Stimulated activated CD8-positive, alpha-beta memory T cell treated with anti-CD3 and anti-CD28 coated beads, Interleukin-7, amount 100 ng/mL, for 24 hours (primary cell): ENCODE measurements around the gene STARD13.
"Not testable (repeated sequence)": the region's sequence is repeated elsewhere in the genome, so short reads cannot be mapped to it uniquely, and the experiment has no call there.

Experiments used
- DNase-seq: peaks from one replicate; pipeline ENCODE4 v3.0.0-alpha.2; 2020; ENCODE audit warnings: low read depth

Gene STARD13

GRCh38 chr13:33195693-33196464 lies 89.7 kb downstream of the STARD13 start:
- DNase-seq, result no peak

- DNase-seq, result no peak
Observed at GRCh38 chr13:33194820-33195692, 90.5 kb downstream of the STARD13 start.

- no peak for DNase-seq
Observed at GRCh38 chr13:33193428-33193974, 92.1 kb downstream of the STARD13 start.

GRCh38 chr13:33191425-33192210 lies 93.9 kb downstream of the STARD13 start:
- no peak for DNase-seq

DNA sequence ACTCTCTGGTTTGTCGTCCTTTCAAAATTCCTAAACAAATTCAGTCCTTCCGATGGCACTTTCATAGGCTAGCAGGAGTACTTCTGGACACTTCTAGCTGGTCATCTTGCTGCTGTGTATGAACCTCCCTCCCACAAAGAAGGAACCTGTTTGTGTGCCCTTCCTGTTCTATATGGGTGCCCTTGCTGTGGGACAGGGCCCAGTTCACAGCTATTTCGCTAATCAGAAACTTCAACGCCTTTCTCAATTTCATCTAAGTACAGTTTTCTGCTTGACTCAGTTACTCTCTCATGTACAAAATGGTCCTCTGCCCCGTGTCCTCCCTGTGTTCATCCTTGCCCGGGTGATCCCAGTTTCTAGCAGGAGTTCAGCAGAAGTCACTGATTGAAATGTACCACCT lies 96.1 kb downstream of the STARD13 start:
- DNase-seq, result no peak

DNA sequence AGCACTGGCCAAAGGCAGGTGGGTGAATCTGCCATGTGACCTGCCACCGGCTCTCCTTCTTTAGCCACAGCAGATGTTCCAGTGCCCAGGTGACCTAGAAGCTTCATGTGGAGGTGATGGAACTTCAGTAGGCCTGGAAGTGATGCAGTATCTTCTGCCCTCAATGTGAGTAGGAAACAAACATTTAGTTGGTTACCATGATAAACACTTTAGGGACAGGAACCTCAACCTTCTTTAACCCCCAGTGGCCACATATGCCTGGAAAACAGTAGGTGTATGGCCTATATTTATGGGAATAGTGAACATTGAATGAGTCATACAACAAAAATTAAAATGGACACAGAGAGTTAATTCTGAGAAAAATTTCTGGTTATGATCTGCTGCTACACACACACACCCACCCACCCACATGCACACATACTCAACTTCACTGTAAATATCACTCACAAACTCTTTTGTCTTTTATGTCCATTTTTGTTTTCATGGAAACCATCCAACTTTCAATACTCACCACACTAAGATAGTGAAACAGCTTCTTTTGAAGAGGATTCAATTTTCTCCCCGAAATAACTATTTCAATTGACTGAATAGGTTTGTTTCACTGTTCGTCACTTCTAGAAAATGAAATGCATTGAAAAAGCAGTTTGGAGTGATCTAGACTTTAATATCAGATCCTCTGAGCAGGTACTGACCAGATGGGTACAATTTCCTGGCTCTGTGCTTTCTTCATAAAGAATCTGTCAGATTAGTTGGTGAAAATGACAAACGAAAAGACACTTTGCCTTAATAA lies 97.3 kb downstream of the STARD13 start:
- no peak for DNase-seq

DNA sequence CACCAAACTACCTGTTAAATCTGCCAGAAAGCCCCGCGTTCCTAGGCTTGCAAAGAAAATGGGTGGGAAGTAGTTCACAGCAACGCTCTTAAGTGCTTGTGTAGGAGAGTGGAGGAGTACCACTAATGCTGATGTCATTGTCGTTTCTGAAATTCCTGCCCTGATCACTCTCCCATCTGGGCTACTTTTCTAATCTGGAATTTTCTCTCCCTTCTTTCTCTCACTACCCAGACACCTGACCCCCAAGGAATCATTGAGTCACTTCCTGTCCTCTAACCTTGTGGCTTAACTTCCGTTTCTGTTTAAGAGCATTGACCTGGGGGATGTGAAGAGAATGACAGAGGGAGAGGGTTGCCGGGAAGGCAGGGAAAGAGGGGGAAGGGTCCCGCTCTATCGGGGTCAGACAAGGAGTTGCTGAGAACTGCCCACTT lies 98.7 kb downstream of the STARD13 start:
- no peak for DNase-seq

GRCh38 chr13:33185853-33186252 lies 99.7 kb downstream of the STARD13 start:
- DNase-seq, result no peak

GRCh38 chr13:33184530-33184929 lies 101.0 kb downstream of the STARD13 start:
- DNase-seq, result no peak

DNA sequence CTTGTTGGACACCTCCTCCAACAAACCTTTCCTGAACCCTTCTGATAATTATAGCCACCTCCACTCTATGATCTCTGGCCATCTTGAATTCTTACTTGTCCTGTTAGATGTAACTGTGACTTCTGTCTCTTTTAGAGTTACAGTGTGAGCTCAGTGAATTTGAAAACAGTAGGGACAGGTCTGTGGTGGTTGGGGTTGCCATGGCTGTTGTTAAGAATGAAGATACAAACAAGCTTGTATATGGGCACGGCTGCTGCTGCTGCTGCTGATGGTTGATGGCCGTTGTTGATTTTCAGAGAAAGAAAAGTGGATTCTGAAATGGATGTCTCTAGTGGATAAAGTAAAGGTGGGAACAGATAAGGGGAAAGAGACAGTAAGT lies 101.5 kb downstream of the STARD13 start:
- DNase-seq, result no peak

- no peak for DNase-seq
Observed at GRCh38 chr13:33183431-33184111, 102.0 kb downstream of the STARD13 start.

DNA sequence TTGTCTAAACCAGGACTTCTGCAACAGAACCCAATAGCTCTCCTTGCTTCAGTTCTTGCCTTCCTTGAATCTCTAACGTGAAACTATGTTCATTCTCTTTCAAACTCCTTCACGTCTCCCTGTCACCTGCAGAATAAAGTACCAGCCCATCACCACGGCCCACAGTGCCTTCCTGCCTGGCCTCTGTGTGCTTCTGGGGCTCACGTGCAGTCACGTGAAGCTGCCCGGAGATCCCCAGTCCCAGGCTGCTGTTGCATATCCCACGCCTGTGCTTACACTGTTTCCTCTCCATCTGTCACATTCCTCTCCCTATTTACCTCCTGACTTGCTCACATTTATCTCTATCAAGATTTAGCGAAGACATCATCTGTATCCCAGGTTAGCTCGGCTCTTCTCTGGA lies 102.8 kb downstream of the STARD13 start:
- no peak for DNase-seq

DNA sequence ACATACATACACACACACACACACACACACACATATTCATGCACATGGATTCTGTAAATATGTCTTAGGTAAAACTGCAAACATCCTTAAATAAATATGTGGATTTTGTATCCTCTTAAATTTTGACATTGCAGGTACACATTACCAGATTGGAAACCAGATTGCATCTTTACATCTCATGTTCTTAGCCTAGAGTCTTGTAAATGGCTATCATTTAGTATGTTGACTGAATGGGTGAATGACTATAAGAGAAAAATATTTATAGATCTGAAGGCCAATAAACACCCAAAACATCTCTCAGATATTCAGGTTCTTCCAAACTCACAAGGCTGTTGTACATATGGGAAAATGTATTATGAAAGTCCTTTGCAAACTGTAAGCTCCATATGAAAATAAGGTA lies 104.3 kb downstream of the STARD13 start:
- DNase-seq, result no peak

DNA sequence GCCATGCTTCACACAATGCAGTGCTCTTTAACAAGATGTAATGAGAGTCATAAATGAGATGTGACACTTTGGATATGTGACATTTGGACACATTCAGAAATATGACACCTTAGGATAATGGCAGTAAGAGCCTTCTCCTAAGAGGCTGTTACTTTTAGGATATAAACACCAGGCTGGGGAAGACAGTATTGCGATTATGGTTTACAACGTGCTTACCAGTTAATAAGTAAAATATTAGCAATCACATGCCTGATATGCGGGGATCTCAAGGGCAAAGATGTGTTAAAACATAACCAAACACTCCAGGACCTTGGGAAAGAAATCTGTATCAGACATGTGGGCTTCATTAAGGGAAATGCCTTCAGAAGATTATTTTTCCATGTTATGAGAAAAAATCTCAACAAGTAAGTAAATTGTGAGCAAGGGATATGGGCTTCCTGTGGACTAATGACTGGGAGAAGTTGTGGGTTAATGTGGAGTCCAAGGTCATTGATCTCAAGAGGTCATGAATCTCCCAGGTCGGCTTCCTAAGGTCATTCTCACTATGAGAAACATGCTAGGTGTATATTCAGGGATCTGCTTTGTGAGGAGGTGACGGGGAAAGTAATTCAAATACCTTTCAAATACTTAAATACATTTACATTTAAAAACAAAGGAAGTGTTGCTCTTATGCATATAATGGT lies 105.3 kb downstream of the STARD13 start:
- no peak for DNase-seq

DNA sequence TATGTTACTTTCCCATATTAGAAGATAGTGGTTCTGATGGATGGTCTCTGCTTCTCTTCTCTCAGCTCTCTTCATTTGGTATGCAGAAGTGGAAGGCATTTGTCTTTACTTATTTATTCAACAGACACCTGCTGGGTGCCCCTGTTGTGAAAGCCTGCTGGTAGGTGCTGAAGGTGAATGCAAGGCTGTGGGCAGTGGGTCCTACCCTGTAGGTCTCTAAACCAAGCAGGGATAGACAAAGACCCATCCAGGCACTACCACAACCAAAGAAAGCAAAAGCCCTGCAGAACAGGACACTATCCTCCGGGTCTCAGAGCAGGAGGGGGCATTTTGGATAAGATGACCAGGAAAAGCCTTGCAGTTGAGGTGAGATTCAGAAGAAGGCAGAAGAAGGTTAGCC lies 106.1 kb downstream of the STARD13 start:
- DNase-seq, result no peak

GRCh38 chr13:33178209-33178840 lies 107.2 kb downstream of the STARD13 start:
- DNase-seq, result no peak

- not testable (repeated sequence) for DNase-seq
Observed at GRCh38 chr13:33177340-33178208, 108.0 kb downstream of the STARD13 start.

DNA sequence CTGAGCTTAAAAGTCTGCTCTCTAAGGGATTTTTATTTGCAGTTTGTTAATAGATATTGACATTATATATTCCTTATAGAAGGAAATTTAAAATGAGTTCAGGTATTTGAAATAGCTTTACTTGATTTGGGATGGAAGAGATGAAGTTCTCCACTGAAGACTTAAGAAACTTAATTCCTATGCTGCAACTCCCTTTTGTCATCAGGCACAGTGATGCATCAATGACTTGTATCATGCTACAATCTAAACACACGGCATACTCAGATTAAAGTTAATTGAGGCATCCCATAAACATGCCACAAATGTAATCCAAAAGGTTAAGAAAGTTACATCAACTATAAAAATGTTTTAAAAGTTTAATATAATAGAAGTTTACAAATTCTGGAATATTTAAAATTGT lies 109.0 kb downstream of the STARD13 start:
- DNase-seq, result no peak

GRCh38 chr13:33175991-33176390 lies 109.6 kb downstream of the STARD13 start:
- DNase-seq, result no peak
